ENCODE measurements around the gene SPATS2L. TPM values are rescaled to one million over a fixed set of nuclear protein-coding genes. Genes with fewer than 3 reads are reported as not detected.

The SPATS2L gene
- polyA plus RNA-seq, 2 of the 4 experiments (the other 2 are of a cell fraction), result 85.2 to 202 TPM

- POLR2A ChIA-PET, result no interaction called here
- Histone ChIP-seq H3K9me3 (no peaks in the 10 kb centered on the region), H3K27ac (peak overlapping the region in 1 of 2 experiments; percentile 32; a peak in 2 of 6 replicates), H3K4me1 (peaks cover 40% of the 10 kb centered on the region), H3K4me3 (no peak overlapping the region), H3K4me2 (no peak overlapping the region)
- FAIRE-seq (no peak), DNase-seq (ENCODE audit: low read depth in 1 of 2, low spot score in 1 of 2) (no peak), ATAC-seq (no peak)
- WGBS (ENCODE audit: missing lambda C conversion rate), result 93% methylated on average over 3 of the region's 3 CpGs
- TF ChIP-seq MYC (IDR thresholded peaks at IDR 0.05; ENCODE audit: borderline replicate concordance, low read length) (no peak), RCOR1 (IDR thresholded peaks at IDR 0.05; ENCODE audit: low read depth, low read length) (no peak), CBX2 (IDR thresholded peaks at IDR 0.05; ENCODE audit: borderline replicate concordance, low read depth) (no peak)
- CTCF ChIA-PET, result no interaction called here
Observed at GRCh38 chr2:200298816-200299215, 7.7 kb upstream of the SPATS2L start.

GRCh38 chr2:200300065-200300464 is 6.4 kb upstream of the SPATS2L start:
- Histone ChIP-seq H3K27ac (peak overlapping the region; percentile 71 to 76; a peak in 4 of 6 replicates), H3K4me3 (no peak overlapping the region), H3K9me3 (no peaks in the 10 kb centered on the region), H3K4me1 (peaks cover 42% of the 10 kb centered on the region), H3K4me2 (peak overlapping the region; percentile 66)
- CTCF ChIA-PET, result no interaction called here
- ATAC-seq (peak in 1 of 2 experiments; percentile 12; a peak in 2 of 6 replicates), FAIRE-seq (no peak), DNase-seq (ENCODE audit: low read depth in 1 of 2, low spot score in 1 of 2) (no peak)
- POLR2A ChIA-PET, result no interaction called here
- 71% methylated on average over 1 of the region's 1 CpG for WGBS (ENCODE audit: missing lambda C conversion rate)
- no peak for TF ChIP-seq RAD21 (conservative IDR thresholded peaks at IDR 0.05 in 1 of 2, IDR thresholded peaks at IDR 0.05 in 1 of 2)
- TF ChIP-seq, protein P1, sequence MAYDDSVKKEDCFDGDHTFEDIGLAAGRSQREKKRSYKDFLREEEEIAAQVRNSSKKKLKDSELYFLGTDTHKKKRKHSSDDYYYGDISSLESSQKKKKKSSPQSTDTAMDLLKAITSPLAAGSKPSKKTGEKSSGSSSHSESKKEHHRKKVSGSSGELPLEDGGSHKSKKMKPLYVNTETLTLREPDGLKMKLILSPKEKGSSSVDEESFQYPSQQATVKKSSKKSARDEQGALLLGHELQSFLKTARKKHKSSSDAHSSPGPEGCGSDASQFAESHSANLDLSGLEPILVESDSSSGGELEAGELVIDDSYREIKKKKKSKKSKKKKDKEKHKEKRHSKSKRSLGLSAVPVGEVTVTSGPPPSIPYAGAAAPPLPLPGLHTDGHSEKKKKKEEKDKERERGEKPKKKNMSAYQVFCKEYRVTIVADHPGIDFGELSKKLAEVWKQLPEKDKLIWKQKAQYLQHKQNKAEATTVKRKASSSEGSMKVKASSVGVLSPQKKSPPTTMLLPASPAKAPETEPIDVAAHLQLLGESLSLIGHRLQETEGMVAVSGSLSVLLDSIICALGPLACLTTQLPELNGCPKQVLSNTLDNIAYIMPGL (CRISPR knock-in tag; IDR thresholded peaks at IDR 0.05; ENCODE audit: borderline replicate concordance), result no peak
- no peak for TF ChIP-seq ZSCAN20 (CRISPR knock-in tag; IDR thresholded peaks at IDR 0.05)
- no peak for TF ChIP-seq RCOR1 (IDR thresholded peaks at IDR 0.05; ENCODE audit: low read depth, low read length)
- TF ChIP-seq NR3C1 (IDR thresholded peaks at IDR 0.05), result no peak
- no peak for TF ChIP-seq PHF8 (IDR thresholded peaks at IDR 0.05; ENCODE audit: borderline replicate concordance, low read depth)
- no peak for TF ChIP-seq MYC (IDR thresholded peaks at IDR 0.05; ENCODE audit: borderline replicate concordance, low read length)
- no peak for TF ChIP-seq CBX8 (IDR thresholded peaks at IDR 0.05)
- TF ChIP-seq ESRRA (IDR thresholded peaks at IDR 0.05; ENCODE audit: borderline replicate concordance, low read length), result no peak
- TF ChIP-seq KDM1A (IDR thresholded peaks at IDR 0.05; ENCODE audit: low read depth), result no peak
- TF ChIP-seq EP300 (IDR thresholded peaks at IDR 0.05), result no peak
- no peak for TF ChIP-seq BHLHE40 (IDR thresholded peaks at IDR 0.05; ENCODE audit: low read depth, low read length)
- TF ChIP-seq KDM5A (IDR thresholded peaks at IDR 0.05), result no peak
- no peak for TF ChIP-seq TFCP2L1 (CRISPR knock-in tag; IDR thresholded peaks at IDR 0.05)
- TF ChIP-seq, protein P2, sequence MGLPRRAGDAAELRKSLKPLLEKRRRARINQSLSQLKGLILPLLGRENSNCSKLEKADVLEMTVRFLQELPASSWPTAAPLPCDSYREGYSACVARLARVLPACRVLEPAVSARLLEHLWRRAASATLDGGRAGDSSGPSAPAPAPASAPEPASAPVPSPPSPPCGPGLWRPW (IDR thresholded peaks at IDR 0.05), result no peak
- TF ChIP-seq, protein P3, sequence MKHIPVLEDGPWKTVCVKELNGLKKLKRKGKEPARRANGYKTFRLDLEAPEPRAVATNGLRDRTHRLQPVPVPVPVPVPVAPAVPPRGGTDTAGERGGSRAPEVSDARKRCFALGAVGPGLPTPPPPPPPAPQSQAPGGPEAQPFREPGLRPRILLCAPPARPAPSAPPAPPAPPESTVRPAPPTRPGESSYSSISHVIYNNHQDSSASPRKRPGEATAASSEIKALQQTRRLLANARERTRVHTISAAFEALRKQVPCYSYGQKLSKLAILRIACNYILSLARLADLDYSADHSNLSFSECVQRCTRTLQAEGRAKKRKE (CRISPR knock-in tag; IDR thresholded peaks at IDR 0.05; ENCODE audit: low read depth), result no peak
- TF ChIP-seq EHMT2 (IDR thresholded peaks at IDR 0.05; ENCODE audit: low read depth), result no peak
- TF ChIP-seq HDAC2 (IDR thresholded peaks at IDR 0.05), result no peak
- TF ChIP-seq JUN (IDR thresholded peaks at IDR 0.05), result no peak

DNA sequence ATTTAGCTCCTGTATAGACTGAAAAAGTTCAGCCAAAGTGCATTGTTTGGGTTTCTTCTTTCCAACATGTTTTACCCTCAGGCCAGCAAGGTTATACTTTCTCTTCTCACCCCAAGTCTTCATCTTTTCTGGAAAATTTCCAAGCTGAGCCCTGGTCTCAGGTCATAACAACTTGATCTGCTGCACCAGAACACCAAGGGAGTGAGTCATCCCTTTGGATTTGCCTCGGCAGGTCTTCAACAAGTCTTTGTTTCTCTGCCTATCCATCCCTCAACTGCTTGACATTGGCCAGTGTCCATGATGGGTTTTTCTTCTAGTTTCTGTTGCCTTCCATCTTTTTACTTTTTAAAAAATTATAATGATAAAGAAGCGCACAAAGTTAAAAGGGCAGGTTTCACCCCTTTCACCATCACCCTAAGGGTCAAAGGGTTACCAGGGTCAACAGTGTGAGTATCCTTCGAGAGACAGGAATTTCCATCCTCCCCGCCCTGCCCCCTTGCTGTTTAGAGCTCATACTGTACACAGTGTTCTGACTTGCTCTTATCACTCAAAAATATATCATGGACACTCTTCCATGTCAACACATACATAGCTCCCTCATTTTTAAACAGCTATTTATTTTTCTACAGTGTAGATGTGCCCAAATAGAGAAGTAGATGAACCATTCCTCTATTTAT is 5.7 kb upstream of the SPATS2L start:
- ChIA-PET POLR2A (interaction anchor here (0.6 kb wide), 1 partner anchor 181 kb away, joined by 3 read pairs; no protein-coding TSS in a partner anchor), CTCF (interaction anchor here (0.6 to 1.2 kb wide), 2 partner anchors 170 to 316 kb away, joined by 3 read pairs; no protein-coding TSS in a partner anchor)
- Histone ChIP-seq H3K4me3 (peak overlapping the region; percentile 3; the same call in 1 of the 3 replicates), H3K4me2 (peak overlapping the region; percentile 66), H3K27ac (peak overlapping the region; percentile 71 to 76), H3K4me1 (peaks cover 47% of the 10 kb centered on the region), H3K9me3 (no peaks in the 10 kb centered on the region)
- 25% methylated on average over 4 of the region's 4 CpGs for WGBS (ENCODE audit: missing lambda C conversion rate)
- FAIRE-seq, result no peak
- peak; percentile 15 to 77 for DNase-seq (ENCODE audit: low read depth in 1 of 2, low spot score in 1 of 2)
- TF ChIP-seq FOSL2 (IDR thresholded peaks at IDR 0.05), result peak; percentile 51; the same call in 1 of the 2 replicates
- peak; percentile 69 for TF ChIP-seq FOSL2 (CRISPR knock-in tag; IDR thresholded peaks at IDR 0.05)
- TF ChIP-seq NFE2L2 (conservative IDR thresholded peaks at IDR 0.05; ENCODE audit: low read length), result no peak
- TF ChIP-seq GATA3 (IDR thresholded peaks at IDR 0.05; ENCODE audit: borderline replicate concordance), result peak; percentile 23; the same call in 1 of the 2 replicates
- TF ChIP-seq JUNB (IDR thresholded peaks at IDR 0.05), result peak; percentile 40; the same call in 1 of the 2 replicates
- TF ChIP-seq TFCP2L1 (CRISPR knock-in tag; IDR thresholded peaks at IDR 0.05), result no peak
- peak in 1 of 2 experiments; percentile 81; a peak in 3 of 6 replicates for ATAC-seq

Measured in A549 (cell line).